DND-41 (cell line): ENCODE results near the gene MMD.
A peak's percentile ranks its signal among the peaks of the same experiment; 100 is the strongest.

ENCODE experiments used
- ATAC-seq: fragments of 200-7000 bp; cut with Tn5 transposase; 3 replicates; pipeline ENCODE4 v1.9.1; 2021; ENCODE audit warnings: low read depth; ENCODE audit not compliant: insufficient read depth
- DNase-seq: peaks from one replicate; pipeline ENCODE4 v3.0.0-alpha.2; 2020
- H2AFZ ChIP-seq: 2 replicates; pipeline ENCODE4 v1.6.0; 2012; ENCODE audit warnings: low read depth, low read length
- H3K27ac ChIP-seq: 2 replicates; pipeline ENCODE4 v1.5.1; 2012; ENCODE audit warnings: low read length, inconsistent platforms
- H3K27me3 ChIP-seq: fragments of 200-600 bp; sonication (generic); 2 replicates; pipeline ENCODE4 v1.6.0; 2012; ENCODE audit warnings: low read length, mild to moderate bottlenecking, inconsistent platforms; ENCODE audit not compliant: insufficient read depth, poor library complexity
- H3K36me3 ChIP-seq: 2 replicates; pipeline ENCODE4 v1.5.1; 2012; ENCODE audit warnings: low read length, inconsistent platforms; ENCODE audit not compliant: insufficient read depth
- H3K4me1 ChIP-seq: 2 replicates; pipeline ENCODE4 v1.5.1; 2012; ENCODE audit warnings: mild to moderate bottlenecking, low read length; ENCODE audit not compliant: insufficient read depth
- H3K4me2 ChIP-seq: 2 replicates; pipeline ENCODE4 v1.6.0; 2012; ENCODE audit warnings: mild to moderate bottlenecking, moderate library complexity, low read length, inconsistent platforms; ENCODE audit not compliant: insufficient read depth
- H3K4me3 ChIP-seq, 2 experiments: fragments of 200-600 bp in 1 of 2; shearing (Covaris generic) in 1 of 2; 2 replicates each; pipeline ENCODE4 v1.5.1; 2012 to 2016; ENCODE audit warnings: inconsistent platforms in 2 of 2, low read length in 2 of 2, mild to moderate bottlenecking in 2 of 2, low read depth in 1 of 2, moderate library complexity in 1 of 2
- H3K79me2 ChIP-seq: 2 replicates; pipeline ENCODE4 v1.6.0; 2012; ENCODE audit warnings: low read length, inconsistent platforms; ENCODE audit not compliant: insufficient read depth
- H3K9ac ChIP-seq: 2 replicates; pipeline ENCODE4 v1.6.0; 2012; ENCODE audit warnings: low read depth, mild to moderate bottlenecking, inconsistent platforms, low read length, moderate library complexity
- H3K9me3 ChIP-seq: 2 replicates; pipeline ENCODE4 v1.5.1; 2012; ENCODE audit warnings: low read length, moderate library complexity, mild to moderate bottlenecking, inconsistent platforms; ENCODE audit not compliant: insufficient read depth, severe bottlenecking
- H4K20me1 ChIP-seq: 2 replicates; pipeline ENCODE4 v1.6.0; 2012; ENCODE audit warnings: low read length; ENCODE audit not compliant: insufficient read depth
- EZH2 ChIP-seq: IDR thresholded peaks from 3 replicates; pipeline ENCODE4 v1.6.1; 2012; ENCODE audit warnings: borderline replicate concordance, low read depth, mild to moderate bottlenecking, moderate library complexity, low read length, inconsistent platforms; ENCODE audit not compliant: severe bottlenecking
- TF ChIP-seq, protein P1 (sequence below): IDR thresholded peaks from 2 replicates; pipeline ENCODE4 v1.5.1; 2012; ENCODE audit warnings: borderline replicate concordance, low read length, moderate library complexity, mild to moderate bottlenecking; ENCODE audit not compliant: poor library complexity, severe bottlenecking; ENCODE audit errors: extremely low read depth

The MMD gene

DNA sequence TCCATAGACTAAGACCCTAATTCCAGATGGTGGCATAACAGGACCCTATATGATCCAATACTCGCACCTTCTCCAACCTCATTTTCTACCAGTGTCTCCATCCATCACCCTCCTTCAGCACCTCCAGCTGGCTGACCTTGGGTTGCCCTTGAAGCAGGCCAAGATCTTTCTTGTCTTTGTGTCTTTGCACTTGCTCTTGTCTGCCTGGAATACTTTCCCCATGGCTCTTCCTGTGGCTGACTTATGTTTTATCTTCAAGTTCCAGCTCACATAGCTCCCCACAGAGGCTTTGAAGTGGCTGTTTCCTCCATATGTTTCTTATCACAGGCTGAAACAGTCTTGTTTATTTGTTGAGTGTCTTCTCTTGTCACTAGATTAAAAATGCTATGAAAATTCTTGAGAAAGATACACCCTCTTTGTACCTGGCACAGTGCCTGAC is 29.6 kb upstream of the MMD start:
- Histone ChIP-seq H3K9me3 (no peaks in the 10 kb centered on the region), H3K36me3 (no peaks in the 10 kb centered on the region), H3K9ac (no peak overlapping the region), H3K4me1 (peaks cover 5% of the 10 kb centered on the region; the same call in 1 of the 2 replicates), H2AFZ (no peak overlapping the region), H3K27me3 (no peaks in the 10 kb centered on the region), H3K4me3 (no peak overlapping the region), H4K20me1 (no peaks in the 10 kb centered on the region), H3K4me2 (no peak overlapping the region), H3K79me2 (no peaks in the 10 kb centered on the region), H3K27ac (no peak overlapping the region)
- DNase-seq (peak; percentile 4), ATAC-seq (no peak)
- no peak for TF ChIP-seq EZH2
- TF ChIP-seq, protein P1, sequence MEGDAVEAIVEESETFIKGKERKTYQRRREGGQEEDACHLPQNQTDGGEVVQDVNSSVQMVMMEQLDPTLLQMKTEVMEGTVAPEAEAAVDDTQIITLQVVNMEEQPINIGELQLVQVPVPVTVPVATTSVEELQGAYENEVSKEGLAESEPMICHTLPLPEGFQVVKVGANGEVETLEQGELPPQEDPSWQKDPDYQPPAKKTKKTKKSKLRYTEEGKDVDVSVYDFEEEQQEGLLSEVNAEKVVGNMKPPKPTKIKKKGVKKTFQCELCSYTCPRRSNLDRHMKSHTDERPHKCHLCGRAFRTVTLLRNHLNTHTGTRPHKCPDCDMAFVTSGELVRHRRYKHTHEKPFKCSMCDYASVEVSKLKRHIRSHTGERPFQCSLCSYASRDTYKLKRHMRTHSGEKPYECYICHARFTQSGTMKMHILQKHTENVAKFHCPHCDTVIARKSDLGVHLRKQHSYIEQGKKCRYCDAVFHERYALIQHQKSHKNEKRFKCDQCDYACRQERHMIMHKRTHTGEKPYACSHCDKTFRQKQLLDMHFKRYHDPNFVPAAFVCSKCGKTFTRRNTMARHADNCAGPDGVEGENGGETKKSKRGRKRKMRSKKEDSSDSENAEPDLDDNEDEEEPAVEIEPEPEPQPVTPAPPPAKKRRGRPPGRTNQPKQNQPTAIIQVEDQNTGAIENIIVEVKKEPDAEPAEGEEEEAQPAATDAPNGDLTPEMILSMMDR, result no peak

DNA sequence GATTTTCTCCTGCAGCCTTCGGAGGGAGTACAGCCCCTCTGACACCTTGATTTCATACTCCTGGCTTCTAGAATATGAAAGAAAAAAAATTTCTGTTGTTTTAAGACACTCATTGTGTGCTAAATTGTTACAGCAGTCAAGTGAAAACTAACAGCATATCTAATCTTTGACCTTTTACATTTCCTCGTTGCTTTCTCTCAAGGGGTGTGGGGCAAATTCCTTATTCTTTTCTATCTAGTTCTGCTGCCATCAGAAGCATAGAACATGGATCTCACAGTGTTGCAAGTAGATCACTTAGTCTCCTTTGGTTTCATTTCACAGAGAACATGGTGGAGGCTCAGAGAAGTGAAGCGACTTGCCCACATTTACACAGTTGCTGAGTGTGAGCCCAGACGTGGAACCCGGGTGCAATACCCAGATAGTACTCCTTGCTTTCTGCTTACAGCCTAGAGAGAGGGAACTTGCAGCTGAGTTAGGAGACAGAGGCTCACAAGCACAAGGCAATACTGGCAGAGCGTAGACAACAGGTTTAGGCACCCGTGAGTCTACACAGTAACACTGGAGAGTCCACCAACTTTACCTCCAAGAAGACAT is 28.7 kb upstream of the MMD start:
- Histone ChIP-seq H2AFZ (no peak overlapping the region), H3K4me1 (peaks cover 5% of the 10 kb centered on the region; the same call in 1 of the 2 replicates), H3K4me3 (no peak overlapping the region), H3K9me3 (no peaks in the 10 kb centered on the region), H3K79me2 (no peaks in the 10 kb centered on the region), H3K9ac (no peak overlapping the region), H3K4me2 (no peak overlapping the region), H3K27ac (no peak overlapping the region), H3K27me3 (no peaks in the 10 kb centered on the region), H3K36me3 (no peaks in the 10 kb centered on the region), H4K20me1 (no peaks in the 10 kb centered on the region)
- TF ChIP-seq, protein P1, result no peak
- no peak for TF ChIP-seq EZH2
- ATAC-seq, result no peak
- DNase-seq, result no peak

DNA sequence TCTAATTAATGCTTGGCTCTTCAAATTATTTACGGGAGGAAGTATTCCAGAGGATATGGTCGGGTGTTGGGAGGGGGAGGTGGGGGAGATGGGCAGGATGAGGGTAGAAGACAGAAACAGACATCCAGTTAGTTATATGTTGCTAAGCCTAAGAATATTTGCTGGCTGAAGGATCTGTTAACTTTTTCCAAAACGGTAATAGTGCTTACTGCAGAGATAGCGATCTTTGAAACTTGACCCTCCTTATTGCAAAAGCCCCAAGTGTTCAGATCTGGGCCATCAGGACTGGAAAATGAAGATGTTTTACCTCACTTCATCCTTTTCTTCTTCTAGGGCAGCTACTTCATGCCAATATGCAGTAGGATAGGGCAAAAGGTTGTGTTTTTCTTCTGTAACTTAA is 27.0 kb upstream of the MMD start:
- no peak overlapping the region for H3K9ac ChIP-seq
- no peak overlapping the region for H3K27ac ChIP-seq
- ATAC-seq, result no peak
- H3K9me3 ChIP-seq, result no peaks in the 10 kb centered on the region
- H3K4me1 ChIP-seq, result peaks cover 5% of the 10 kb centered on the region; the same call in 1 of the 2 replicates
- no peak for DNase-seq
- TF ChIP-seq EZH2, result no peak
- TF ChIP-seq, protein P1, result no peak
- no peak overlapping the region for H3K4me2 ChIP-seq
- H3K4me3 ChIP-seq, result no peak overlapping the region
- no peaks in the 10 kb centered on the region for H3K27me3 ChIP-seq
- no peaks in the 10 kb centered on the region for H4K20me1 ChIP-seq
- no peaks in the 10 kb centered on the region for H3K36me3 ChIP-seq
- no peak overlapping the region for H2AFZ ChIP-seq
- no peaks in the 10 kb centered on the region for H3K79me2 ChIP-seq
